D721Med (cell line): ENCODE data around the gene ALOX12B.

Experiments
- DNase-seq: peaks from one replicate; pipeline ENCODE4 v3.0.0; 2011; ENCODE audit warnings: low spot score; ENCODE audit not compliant: insufficient read length
- FAIRE-seq: peaks from 2 replicates; lab custom pipeline; 2011; peaks lifted over from hg19 to GRCh38; lab: Jason Lieb, UNC
- TF ChIP-seq, protein P1 (sequence below): IDR thresholded peaks from 2 replicates; pipeline ENCODE4 v1.5.1; 2012; ENCODE audit warnings: mild to moderate bottlenecking, control low read depth; ENCODE audit not compliant: insufficient read depth; ENCODE audit errors: missing control alignments

The ALOX12B gene

DNA sequence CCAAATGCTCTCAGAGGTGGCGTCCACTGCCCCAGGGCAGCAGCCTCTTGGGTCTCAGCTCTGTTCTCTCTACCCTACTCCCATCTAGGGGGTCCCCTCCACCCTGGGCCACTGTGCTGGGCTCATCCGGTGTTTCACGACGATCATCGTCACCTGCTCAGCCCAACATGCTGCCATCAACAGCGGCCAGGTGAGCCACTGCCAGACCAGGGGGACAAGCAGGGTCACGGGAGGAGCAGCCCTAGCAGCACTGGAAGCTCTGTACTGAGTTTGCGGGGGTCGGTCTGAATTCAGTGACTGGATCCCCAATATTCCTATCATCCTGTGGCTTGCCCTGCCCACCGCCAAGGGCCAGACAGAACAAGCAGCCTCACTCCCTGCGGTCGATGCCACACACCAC is 16.0 kb downstream of the ALOX12B start:
- FAIRE-seq (no peak), DNase-seq (no peak)
- TF ChIP-seq, protein P1, sequence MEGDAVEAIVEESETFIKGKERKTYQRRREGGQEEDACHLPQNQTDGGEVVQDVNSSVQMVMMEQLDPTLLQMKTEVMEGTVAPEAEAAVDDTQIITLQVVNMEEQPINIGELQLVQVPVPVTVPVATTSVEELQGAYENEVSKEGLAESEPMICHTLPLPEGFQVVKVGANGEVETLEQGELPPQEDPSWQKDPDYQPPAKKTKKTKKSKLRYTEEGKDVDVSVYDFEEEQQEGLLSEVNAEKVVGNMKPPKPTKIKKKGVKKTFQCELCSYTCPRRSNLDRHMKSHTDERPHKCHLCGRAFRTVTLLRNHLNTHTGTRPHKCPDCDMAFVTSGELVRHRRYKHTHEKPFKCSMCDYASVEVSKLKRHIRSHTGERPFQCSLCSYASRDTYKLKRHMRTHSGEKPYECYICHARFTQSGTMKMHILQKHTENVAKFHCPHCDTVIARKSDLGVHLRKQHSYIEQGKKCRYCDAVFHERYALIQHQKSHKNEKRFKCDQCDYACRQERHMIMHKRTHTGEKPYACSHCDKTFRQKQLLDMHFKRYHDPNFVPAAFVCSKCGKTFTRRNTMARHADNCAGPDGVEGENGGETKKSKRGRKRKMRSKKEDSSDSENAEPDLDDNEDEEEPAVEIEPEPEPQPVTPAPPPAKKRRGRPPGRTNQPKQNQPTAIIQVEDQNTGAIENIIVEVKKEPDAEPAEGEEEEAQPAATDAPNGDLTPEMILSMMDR: no peak

DNA sequence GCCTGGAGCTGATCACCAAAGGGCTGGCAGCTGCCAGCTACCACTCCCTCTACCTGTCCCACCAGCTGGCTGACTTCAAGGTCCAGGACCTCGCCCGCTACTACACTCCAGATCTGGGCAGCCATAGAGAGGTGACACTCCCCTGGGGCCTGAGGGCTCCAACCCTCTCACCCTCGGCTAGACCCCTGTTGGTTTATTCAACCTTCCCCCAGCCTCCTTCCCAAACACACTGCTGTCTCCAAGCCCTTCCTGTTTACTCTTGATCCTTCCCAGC is 18.0 kb downstream of the ALOX12B start:
- TF ChIP-seq, protein P1: no peak
- FAIRE-seq: no peak

DNA sequence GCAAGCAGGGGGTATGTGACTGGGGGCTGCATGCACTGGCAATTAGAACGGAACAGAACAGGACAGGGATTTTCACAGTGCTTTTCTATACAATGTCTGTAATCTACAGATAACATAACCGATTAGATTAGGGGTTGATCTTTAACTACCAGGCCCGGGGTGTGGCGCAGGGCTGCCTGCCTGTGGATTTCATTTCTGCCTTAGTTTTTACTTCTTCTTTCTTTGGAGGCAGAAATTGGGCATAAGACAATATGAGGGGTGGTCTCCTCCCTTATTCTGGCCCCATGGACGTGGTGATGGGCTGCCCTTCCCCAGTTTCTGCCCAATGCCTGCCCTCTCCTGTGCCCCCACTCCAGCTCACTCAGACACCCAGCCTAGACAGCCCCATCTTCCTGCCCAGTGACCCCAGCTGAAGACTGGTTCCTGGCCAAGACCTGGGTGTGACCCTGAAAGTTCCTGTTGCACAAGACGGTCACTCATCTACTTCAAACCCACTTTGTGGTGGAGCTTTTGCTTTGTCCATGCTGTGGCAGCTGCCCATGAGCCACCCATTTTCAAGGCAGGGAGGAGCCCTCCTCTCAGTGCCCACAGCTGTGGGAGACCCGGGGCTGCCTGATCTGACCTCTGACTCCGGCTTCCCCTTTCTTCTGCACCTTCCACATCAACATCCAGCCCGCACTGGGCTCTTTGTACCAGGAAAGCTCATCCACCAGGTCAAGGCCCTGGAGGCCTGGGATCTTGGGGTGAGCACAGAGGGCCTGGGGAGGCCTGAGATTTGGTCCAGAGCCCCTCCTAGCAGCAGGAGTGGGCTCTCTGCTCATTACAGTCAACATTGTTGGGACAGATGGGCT is 18.6 kb downstream of the ALOX12B start:
- DNase-seq: no peak
- no peak for FAIRE-seq
- TF ChIP-seq, protein P1: no peak

More for the DNA sequence above, 18.0 kb downstream of the ALOX12B start:
- no peak for DNase-seq

DNA sequence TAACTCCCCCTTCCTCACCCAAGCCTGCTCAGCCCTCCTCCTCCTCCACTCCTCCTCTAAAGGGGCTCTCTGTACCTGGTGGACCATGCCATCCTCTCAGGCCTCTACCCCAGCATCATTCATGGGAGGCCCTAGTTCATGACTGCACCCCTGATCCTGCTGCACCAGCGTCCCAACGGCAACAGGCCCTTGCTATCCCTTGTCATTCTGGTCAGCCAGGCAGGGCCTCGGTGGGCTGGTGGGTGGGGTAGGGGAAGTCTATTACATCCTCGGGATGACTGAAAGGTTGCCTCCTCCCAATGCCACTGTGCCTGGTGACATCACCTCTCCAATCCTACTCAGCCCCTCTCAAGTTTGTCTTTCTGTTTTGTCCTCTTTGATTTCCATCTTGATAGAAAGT is 19.7 kb downstream of the ALOX12B start:
- DNase-seq: no peak
- FAIRE-seq: no peak
- TF ChIP-seq, protein P1: no peak

DNA sequence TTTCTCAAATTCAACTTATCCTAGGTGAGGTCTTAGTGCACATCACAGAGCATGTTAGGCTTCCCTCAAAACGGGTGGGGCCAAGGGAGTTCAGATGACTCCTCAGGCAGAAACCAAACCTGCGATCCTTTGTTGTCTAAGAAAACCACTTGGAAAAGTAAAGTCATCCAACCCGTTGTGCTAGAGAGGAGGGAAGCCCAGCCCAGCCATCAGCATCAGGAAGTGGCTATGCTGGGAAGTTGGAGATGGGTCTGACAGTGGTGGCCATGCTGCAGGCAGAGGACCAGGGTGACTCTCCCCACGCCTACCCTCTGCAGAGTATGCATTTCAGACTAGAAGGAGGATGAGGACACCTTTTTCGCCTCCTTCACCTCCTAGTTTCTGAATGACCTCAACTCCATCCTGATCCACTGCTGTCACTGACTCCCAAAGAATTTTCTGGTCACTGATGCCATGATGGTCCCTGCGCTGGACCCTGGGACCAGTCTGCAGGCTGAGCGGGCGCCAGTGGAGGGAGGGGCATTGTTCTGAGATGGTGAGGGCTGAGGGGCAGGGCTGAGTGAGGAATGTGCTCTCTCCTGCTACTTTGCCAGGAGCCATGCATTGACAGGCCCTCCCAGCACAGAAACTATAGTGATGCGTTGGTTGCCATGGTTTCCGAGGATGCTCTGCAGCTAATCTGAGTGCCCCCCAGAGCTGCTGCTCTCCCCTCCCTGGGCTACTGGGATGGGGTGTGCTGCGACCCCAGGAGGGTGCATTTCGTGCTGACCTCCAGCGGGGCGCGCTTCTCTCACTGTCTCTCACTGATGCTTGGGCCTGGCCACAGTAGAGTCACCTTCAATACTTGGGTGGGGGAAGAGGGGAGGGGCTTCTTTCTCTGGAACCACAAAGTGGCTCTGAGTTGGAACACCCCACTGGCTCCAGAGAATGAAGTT is 20.4 kb downstream of the ALOX12B start:
- TF ChIP-seq, protein P1: no peak
- DNase-seq: no peak
- no peak for FAIRE-seq

DNA sequence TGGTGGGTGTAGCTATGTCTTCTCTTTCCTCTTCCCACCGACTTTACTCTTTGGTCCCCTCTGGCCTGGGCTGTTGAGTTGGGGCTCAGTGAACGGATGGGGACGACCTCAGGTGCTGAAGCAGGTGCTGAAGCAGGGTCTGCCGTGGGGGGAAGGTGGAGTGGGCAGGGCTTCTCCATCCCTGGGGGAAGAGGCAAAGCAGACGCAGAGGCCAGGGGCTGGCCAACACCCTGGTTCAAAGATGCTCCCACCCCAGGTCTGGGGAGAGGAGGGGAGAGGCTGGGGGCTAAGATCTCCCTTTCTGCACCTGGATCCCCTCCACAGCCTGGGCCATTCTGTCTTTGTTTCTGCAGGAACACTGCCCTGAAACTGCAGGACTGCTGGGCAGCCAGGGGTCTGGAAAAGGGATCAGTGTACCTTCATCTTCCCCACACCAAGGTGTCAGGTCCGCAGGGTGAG is 22.9 kb downstream of the ALOX12B start:
- no peak for DNase-seq
- TF ChIP-seq, protein P1: no peak
- FAIRE-seq: no peak
